Activated effector memory CD4-positive, alpha-beta T cell treated with Interleukin-2 at 50 U/mL for 16 hours (primary cell): ENCODE measurements around the gene NKG7.
A peak's percentile ranks its signal among the peaks of the same experiment; 100 is the strongest.

Source experiments
- DNase-seq: peaks from one replicate; pipeline ENCODE4 v3.0.0-alpha.2; 2020

NKG7 gene

DNA sequence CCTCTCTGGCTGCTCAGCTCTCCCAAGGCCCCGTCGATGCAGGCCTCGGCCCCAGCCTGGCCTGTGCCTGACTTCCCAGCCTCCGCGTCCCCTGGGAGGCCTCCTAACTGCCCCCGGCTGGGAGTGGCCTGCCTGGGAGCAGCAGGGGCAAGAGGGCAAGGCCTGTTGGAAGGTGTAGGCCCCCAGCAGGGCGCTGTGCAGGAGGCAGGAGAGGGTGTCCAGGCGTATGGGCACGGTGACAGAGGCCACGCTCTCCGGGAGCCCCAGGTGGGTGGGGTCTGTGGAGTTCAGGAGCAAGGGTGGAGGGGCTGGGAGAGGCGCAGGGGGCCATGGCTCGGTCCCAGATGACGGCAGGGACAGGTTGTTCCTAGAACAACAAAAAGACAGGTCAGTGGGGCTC, 16.7 kb upstream of the NKG7 start:
- DNase-seq = no peak

DNA sequence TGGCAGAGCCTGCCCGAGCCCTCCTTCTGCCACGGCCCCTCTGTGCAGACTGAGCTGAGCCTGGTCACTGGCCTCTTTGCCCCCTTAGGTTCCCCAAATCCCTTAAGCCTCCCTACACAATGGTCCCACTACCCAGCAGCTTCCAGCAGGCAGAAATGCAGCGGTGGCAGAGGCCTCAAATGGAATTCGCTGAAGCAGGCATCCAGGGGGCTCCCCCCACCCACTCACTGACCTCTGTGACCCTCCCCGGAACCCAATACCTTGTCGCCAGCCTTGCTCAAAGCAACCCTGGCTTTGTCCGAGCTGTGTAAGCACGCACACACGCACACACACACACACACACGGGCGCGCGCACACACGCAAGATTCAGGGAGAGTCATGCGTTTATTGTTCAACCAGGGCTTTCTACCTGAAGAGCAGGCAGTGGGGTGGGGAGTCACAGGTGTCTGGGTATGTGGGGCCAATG, 15.5 kb upstream of the NKG7 start, which contains the start of gene LIM2:
LIM2 (minus strand) TSS at position 51 of the 466 bp plus-strand sequence. CDS start 531 bp downstream, outside the sequence.
- DNase-seq = no peak

DNA sequence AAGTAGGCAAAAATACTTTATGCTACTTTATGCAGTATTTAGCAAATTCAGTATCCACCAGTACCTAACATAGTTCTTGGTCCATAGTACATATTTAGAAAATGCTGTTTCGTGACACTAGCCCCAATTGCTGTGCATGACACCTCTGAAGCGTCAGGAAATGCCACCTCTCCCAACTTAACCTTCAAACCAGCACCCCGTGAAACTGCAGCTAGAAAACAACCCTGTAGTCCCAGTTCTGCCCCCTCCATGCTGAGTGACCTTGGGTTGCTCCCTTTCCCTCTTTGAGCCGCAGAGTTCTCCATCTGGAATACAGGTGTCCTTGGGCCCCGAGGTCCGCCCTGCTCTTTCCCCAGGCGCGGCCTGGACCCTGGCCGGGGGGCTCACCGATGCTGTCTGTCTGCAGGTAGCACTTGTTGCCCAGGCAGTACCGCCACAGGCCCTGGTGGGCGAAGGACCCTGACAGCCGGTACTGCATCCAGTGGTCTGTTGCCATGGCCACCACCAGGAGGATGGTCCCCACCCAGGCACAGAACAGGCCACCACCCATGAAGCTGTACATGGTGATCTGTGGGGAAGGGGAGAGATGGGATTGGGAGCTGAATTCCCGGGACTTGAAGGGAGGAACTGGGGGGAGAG, 14.5 kb upstream of the NKG7 start:
- no peak for DNase-seq

DNA sequence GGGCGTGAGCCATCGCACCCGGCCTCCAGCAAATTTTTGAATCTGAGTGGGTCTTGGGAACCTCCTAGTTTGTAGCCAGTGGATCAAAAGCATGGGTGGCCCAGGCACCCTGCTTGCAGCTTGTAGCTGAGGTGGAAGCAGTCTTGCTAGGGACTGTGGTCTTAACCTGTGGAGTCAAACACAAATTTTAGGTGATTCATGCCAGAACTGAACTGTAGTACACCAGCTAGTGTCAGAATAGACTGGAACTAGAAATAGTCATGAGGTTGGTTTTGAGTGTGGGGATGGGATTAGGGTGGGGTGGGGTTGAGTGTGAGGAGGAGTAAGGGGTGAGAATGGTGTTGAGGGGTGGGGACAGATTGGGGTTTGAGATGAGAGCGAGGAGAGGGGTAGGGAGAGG, 9.6 kb upstream of the NKG7 start:
- no peak for DNase-seq

DNA sequence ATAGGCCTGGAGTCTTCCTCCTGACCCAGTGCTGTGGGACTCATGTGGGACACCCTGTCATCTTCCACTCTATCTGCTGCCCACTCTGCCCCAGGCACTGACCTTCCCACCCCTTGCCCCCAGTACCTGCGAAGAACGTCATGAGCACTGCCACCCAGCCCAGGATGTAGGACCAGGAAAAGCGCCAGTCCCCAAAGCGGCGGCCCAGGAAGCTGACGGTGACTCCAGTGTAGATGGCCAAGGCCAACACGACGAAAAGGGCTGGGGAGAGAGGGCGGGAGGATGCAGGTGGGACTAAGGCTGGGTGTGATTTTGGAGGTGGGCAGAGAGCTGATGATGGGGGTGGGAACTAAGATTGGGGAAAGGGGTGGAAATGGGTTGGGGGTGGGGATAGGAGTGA, 7.9 kb upstream of the NKG7 start:
- DNase-seq = no peak

DNA sequence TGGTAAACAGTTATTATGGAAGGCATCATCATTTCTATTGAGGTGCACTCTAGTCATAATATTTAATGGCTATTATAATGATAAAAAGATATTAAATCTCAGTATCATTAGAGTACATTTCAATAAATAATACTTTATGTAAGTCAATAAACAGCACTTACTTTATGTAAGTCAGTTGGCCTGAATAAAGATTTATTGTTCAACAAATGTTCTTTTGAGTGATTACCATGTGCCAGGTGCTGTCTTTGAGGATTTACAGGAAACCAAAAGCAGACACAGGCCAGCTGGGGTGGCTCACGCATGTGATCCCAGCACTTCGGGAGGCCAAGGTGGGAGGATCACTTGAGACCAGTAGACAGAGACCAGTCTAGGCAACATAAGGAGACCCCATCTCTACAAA, 5.0 kb upstream of the NKG7 start:
- DNase-seq = no peak

DNA sequence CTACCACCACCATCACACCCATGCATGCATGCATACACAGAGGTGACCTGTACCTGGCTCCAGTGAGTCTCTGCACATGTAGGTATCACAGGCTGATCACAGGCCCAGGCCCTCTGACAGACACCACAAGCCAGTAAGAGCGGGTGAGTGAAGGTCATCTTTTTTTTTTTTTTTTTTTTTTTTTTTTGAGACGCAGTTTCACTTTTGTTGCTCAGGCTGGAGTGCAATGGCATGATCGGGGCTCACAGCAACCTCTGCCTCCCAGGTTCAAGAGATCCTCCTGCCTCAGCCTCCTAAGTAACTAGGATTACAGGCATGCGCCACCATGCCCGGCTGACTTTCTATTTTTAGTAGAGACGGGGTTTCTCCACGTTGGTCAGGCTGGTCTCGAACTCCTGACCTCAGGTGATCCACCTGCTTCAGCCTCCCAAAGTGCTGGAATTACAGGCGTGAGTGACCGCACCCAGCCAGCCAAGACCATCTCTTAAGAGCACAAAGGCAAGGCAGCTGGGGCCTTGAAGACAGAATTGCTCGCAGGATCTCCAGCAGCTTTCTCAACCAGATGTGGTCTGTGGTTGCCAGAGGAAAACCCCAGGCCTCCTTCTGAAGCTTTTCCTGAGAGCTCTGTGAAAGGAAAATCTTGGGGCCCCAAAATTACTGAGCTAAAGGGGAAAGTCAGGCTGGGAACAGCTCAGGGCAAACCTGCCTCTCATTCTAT, 3.2 kb upstream of the NKG7 start:
- no peak for DNase-seq

DNA sequence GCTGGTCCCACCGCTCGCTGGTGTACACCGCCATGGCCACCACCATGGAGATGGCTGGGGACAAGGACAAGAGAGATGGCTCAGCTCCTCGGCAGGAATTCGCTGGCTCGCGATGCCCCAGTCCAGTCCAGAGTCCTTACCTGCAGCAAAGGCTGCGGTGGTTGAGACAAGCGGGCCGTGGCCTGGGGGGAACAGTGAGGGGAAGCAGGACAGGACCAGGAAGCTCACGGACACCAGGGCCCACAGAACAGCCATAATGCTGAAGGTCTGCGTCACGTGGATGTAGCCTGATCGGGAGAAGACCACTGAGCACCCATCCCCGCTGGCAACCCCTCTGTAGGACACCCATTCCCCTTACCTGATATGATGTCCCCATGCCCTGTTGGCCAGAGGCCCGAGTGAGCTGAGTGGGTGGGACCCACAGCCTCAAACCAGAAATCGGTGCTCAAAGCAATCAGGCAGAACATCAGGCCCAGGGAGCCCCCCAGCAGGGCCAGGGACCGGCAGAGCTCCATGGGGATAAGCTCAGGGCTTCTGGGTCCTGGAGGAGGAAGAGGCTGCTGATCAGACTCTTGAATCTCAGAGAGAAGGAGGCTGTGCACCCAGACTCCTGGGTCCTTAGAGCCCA, 319 bp downstream of the NKG7 start:
- no peak for DNase-seq

DNA sequence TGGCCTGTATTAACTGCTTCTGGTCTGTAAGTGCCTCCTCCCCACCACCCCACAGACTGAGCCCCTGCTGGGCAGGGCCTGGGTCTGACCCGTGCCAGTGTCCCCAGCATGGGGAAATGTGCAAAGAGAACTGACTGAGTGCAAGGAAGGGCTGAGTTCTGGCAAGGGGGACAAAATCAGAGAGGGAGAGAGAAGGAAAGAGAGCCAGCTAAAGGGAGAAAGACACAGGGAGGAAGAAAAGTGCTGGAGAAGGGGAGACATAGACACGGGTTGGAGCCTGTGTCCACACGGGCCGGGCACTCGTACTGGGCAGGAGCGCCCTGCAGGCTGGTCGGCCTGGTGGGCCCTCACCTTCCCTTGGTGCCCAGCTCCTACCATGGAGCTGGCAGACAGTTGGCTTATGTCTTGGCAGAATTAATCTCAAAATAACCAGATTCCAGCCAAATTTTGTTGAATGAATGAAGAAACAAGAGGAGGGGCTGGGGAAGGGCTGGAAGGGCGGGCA, 1.2 kb downstream of the NKG7 start:
- no peak for DNase-seq

DNA sequence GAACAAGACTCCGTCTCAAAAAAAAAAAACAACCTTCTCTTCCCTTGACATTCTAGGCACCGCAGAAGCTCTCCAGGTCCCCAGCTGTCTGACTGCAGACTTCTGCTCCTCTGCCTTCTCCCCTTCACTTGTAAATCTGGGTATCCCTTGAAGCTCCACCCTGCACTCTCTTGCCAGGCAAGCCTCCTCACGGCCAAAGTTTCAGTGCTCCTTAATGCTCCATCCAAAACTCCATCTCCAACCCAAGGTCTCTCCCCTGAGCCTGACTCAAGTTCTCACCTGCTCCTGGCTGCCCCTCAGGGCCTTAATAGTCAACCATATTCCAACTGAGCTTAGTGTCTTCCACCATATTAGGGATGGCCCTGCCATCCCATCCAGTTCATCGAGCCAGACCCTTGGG, 2.2 kb downstream of the NKG7 start:
- DNase-seq = no peak

DNA sequence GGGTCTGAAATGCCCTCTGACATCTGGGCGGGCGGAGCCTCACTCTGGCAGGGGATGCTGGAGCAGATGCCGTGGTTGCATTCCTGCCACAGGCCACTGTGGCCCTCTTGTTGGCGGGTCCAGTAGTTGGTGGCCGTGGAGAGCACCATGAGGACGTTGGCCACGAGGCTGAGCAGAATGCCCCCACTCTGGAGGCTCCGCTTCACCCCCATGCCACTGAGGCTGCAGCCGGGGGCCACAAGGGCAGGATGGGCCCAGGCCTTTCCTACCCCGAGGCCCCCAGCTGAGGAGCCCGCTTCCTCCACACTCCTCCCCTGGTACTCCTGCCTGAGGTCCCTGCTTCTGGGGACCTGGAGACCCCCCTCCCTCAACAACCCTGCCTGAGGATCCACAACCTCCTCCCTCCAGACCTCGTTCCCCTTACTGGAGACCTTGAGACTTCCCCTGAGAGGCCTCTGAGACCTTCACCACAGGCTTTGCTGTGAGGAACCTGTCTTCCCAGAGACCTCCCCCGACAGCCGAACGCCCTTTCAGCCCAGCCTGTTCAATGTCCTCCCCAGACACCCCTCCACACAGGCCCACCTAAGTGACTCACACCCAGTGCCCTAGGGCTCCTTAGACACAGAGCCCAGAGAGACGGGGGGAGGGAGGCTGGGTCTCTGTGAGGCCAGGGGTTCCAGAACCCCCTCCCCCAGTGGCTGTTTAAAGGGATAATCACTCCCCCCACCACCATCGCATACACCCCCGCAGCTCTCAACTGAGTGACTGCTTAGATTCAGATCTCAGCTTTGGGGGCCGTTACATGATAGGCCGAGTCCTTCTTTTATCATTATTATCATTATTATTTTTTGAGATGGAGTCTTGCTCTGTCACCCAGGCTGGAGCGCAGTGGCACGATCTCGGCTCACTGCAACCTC, 3.8 kb downstream of the NKG7 start, which contains the start of gene CLDND2:
CLDND2 (minus strand) TSS at position 638 of the 917 bp plus-strand sequence; CDS start at position 212, 426 bp downstream.
- no peak for DNase-seq

DNA sequence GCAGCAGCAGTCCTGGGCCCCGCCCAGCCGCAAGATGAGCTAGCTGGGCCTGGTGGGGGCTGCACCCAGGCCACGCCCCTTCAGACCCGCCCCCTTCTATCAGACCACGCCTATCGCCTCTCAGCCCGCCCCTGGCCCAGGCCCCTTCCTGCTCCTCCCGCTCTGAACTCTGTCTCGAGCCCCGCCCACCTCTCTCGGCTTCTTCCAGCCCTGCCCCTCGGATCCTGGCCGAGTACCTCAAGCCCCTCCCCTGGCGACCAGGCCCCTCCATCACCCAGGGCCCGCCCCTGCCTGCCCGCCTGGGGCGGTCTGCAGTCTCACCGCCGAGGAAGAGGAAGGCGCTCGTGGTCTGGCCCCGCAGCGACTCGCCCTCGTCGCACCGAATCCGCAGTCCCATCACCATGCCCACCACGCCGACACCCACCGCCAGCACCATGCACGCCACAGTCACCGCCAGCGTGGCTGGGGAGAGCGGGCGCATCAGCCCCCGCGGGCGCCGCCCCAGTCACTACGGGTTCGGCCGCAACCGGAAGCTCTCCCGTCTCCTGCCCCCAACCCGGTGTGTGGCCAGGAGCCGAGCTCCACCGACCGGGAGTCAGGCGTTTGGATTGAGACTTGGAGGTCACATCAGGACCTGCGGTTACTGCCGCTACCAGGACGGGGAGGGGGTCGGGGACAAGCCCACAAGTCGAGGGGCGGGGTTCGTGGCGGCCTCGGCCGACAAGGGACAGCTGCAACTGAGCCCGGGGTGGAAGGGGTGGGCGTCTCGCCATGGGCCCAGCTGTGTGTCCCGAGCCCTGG, 4.7 kb downstream of the NKG7 start:
- peak; percentile 92 for DNase-seq

DNA sequence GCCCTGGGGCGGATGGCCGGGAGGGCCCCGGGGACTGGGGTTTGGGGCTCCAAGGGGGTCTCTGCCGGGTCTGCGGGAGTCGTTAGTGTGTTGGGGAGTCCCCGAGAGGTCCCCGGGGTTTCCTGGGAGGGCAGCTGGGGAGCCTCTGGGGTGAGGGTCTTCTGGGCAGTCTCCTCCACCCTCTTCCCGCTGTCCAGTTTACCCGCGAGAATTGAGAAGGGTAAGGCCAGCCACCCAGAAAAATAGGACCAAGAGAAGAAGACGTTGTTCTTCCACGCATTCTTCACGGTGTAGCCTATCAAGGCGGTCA, 5.2 kb downstream of the NKG7 start:
- no peak for DNase-seq

DNA sequence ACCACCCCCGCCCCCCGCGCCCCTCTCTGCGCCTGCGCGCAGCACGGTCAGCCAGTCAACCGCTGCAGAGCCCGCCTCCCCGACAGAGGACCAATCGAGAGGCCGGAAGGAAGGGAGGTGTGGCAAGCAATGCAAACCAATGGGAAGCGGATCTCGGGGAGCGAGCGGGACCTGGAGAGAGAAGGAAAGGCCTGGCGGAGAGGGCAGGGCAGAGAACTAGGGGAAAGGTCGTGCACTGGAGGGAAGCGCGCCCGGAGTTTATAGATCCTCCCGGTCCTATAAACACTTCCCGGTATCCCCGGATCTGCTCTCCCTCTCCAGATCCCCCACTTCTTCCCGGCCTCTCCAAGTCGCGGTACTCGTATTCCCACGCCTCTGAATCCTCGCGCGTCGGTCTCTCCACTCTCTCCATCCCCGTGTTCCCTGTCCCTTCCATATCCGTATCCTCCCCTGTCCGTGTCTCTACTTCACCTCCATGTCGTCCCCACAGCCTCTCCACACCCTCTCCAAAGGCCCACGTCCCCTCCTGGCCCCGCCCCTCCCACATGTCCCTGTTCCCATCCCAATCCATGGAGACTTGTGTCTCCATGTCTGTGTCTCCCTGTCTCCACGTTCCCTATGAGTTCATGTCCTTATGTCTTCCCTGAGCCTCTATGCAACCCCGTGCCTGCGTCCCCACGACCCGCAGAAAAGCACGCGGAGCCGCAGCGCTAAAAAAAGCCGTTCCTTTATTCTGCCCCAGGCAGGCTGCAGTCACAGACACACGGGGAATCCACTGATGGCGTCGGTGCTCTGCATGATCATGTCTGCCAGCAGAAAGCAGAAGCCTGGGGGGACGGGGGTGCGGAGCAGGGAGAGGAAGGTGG, 5.8 kb downstream of the NKG7 start:
- DNase-seq = peak; percentile 85

DNA sequence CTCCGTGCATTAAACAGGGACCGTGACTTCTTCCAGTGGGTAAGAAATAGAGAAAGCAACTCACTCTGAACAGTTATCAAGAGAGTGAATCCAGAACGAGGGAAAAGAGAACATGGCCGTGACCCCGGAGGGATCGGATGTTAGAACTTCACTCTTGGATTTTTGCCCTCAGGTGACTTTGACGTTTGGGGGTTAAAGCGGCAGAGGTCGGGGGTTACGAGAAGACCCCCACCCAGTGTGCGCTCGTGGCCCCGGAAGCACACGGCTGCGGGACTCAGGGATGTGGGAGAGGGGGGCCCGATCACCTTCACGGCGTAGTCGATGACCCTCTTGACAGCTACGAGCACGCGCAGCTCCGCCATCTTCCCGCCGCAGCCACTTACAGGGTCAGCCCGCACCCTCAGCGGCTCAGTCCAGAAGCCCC, 6.5 kb downstream of the NKG7 start, which contains the start of gene ETFB:
ETFB (minus strand) TSS at position 424 of the 424 bp plus-strand sequence; CDS start at position 362, 62 bp downstream.
- DNase-seq = no peak

DNA sequence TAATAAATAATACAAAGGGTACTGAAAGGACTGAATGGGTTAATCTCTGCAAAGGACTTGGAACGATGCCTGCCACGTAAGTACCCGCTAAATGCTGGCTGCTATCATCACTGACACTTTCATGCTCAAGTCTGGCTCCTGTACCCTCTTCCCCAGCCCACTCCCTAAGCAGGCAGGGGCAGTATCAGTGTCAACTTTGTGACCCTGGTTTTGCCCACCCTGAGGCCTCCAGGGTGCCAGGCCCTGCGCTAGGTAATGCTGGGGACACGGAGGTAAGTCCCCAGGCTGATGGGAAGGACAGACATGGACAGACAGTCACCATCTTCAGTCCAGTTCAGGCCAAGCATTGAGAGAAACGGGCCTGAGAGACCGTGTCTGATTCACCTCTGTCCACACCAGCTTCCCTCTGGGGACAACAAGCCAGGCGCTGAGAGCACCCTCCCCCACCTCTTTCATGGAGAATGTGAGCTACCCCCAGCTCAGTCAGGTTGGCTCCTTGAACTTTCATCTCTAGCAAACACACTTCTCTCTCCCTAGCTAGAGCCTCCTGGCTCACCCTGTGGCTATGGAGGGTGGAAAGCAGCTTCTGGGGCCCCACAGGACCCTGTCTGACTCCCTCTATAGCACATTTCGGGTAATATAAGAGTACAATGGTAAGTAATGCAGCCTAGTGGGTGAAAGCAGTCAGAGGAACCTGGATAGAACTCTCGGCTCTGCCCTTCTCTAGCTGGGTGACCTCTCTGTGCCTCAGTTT, 7.1 kb downstream of the NKG7 start:
- no peak for DNase-seq

DNA sequence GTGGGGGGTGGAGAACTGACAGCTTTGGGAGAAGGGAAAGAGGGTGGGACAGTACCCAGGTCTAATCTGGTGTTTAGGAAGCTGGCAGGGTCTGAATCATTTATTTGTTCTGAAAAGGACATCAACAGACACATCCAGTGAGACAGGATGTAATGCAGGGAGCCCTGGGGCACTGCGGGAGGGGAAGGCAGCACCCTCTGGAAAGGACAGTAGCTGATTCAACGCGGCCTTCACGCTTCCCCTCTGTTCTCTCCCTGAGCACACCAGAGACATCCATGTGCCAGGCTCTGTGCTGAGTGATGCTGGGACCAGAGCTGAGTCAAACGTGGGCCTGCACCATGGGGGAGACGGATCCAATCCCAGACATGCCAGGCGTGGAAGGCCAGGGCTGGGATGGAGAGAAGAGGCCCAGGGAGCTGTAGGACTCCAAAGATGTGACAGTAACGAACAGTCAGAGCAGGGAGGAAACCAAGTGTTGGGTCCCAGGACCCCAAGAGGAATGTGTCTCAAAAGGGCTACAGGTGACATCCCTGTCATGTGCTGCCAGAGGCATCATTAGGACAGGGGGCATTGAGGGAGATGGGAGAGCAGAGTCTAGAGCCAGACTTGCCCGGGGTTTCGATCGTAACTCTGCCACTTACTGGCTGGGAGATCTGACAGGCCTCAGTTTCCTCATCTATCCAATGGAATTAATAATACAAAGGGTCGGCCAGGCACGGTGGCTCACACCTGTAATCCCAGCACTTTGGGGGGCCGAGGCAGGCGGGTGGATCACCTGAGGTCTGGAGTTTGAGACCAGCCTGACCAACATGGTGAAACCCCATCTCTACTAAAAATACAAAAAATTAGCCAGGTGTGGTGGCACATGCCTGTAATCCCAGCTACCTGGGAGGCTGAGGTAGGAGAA, 8.0 kb downstream of the NKG7 start:
- DNase-seq = no peak

DNA sequence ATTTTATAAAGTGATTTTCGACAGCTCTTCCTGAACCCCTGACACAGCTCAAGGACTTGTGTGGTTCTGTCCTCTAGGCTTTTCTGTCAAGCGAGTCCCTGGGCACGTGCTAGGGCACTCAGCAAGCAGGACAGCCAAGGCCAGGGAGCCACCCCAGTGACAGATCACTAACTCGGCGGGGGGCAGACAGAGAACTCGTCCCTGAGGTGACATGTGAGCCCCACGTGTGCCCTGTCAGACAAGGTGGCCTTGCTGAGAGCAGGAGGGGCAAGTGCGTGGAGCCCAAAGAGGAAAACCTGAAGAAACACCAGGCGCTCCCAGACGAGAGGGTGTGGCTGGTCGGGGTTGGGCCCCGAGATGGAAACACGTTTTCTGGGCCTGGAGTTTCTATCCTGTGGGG, 11.2 kb downstream of the NKG7 start:
- DNase-seq = no peak

DNA sequence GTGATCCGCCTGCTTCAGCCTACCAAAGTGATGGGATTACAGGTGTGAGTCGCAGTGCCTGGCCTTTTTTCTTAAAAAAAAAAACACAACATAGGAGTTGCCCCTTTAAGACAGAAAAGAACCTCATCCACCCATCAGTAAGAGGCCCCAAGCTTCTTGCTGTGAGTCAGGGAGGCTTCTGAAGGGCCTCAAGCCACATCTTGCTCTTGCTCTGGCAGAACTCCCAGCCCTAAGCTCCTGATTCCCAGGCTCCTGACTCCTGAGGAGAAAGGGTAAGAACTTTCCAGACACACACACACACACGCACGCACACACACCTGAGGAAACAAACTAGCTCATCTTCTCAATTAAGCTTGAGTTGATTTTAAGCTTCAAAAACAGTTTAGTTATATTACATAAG, 13.2 kb downstream of the NKG7 start:
- no peak for DNase-seq
